GM19395 (cell line): ENCODE results near the gene TTC3.
A peak's percentile ranks its signal among the peaks of the same experiment; 100 is the strongest.

Experiments used
- ATAC-seq: cut with Tn5 transposase; IDR thresholded peaks from one replicate; pipeline ENCODE4 v1.9.1; 2021; ENCODE audit warnings: mild to moderate bottlenecking, moderate library complexity; ENCODE audit not compliant: unreplicated experiment

TTC3 gene

GRCh38 chr21:37061926-37062592 lies 11.0 kb upstream of the TTC3 start:
- ATAC-seq: no peak

- ATAC-seq: no peak
These were observed 10.5 kb upstream of the TTC3 start for GRCh38 chr21:37062593-37062935.

GRCh38 chr21:37063433-37063832 lies 9.6 kb upstream of the TTC3 start:
- ATAC-seq: no peak

- no peak for ATAC-seq
These were observed 8.2 kb upstream of the TTC3 start for GRCh38 chr21:37064841-37065240.

- ATAC-seq: no peak
These were observed 7.4 kb upstream of the TTC3 start for GRCh38 chr21:37065561-37066177.

DNA sequence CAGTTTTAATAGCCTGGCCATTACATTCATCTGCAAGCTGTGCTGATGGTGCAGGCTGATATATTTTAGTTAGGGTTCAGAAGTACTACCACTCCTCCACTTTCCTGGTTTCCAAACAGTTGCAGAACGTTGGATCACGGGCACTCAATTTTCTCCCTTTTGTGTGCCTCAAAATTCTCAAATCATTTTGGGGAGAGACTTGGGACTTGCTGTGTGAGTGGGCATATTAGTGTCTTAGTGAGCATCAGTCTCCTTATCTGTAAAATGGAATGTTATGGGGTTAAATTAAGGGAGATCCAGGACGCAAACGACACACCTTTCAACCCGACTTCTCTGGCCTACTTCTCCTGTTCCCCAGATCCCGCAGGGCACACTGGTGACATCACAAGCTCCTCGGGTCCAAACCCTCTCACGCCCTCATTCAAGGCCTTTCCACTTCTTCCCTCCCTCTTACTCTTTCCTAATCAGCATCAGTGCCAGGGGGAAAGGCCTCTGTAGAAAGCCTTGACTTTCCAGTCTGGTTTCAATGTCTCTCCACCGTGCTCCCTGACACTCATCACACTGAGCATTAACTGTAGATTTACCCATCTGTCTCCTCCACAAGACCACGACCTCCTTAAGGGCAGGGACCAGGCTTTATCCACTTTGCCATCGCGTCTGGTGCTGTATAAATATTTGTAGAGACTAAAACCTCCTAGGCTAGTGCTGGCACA lies 1.3 kb upstream of the TTC3 start:
- no peak for ATAC-seq

DNA sequence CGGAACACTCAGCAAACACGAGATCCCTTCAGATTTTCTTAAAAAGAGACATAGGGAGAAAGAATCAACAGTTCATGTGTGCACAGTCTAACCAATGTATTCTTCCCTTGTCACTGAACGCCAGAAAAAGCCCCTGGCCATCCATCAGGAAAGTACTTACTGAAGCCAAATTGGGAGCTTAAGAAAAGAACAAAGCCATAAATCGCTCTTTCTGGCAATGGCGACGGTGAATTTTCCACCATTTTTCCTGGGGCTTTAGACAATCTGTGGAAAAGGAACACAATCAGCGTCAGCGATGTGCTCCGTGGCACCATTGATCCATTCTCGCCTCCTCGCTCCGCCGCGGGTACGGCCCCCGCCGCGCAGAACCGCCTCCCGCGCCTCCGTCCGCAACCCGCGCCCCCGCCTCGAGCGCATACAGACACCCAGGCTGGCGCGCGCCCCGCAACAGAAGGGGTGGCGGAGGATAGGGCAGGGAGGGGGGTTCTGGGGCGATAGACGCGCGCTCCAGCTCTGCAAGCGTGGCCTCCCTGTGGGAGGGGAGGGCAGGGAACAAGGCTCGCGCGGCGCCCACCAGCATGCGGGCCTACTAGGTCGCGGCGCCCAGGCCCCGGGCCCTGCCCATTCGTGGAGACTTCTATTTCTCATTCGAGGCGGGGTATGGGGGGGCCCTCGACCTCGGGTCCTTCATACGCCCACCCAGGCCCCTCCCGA lies 623 bp upstream of the TTC3 start:
- peak; percentile 44 for ATAC-seq

DNA sequence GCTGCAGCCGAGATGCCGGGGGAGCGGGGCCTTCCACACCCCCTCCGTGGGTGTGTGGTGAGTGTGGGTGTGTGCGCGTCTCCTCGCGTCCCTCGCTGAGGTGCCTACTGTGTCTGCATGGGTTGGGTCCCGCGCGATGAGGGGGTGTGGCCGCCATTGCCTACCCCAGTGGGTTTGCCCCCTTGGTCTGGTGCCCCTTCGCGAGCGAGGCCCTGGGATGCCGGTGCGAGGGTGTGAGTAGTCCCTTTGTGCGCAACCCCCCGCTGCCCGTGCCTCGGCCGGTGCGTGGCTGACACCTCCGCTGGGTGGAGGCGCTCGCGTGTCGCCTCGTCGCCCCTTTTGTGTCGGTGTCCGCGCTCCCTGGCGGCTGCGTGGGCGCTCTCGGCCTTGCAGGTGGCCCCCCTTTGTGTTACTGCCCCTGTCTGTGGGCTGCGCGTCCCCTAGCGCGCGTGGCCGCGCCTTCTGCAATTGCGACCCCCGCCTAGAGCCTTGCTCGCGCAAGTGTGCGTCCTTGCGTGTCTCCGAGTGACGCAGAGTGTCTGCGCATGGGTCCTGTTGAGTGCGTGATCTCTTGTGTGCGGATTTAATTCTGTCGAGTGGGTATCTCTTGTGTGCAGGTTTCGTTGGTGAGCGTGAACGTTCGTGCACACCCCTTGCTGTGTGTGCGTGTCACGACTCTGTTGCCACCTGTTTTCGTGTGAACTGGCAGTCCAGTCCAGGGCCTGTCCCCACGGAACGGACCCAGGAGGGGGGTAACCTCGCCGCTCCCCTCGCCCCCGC lies 553 bp downstream of the TTC3 start:
- peak; percentile 38 for ATAC-seq

- ATAC-seq: peak; percentile 7
These were observed 1.1 kb downstream of the TTC3 start for GRCh38 chr21:37074197-37074510.

- no peak for ATAC-seq
These were observed 1.5 kb downstream of the TTC3 start for GRCh38 chr21:37074546-37074945.

DNA sequence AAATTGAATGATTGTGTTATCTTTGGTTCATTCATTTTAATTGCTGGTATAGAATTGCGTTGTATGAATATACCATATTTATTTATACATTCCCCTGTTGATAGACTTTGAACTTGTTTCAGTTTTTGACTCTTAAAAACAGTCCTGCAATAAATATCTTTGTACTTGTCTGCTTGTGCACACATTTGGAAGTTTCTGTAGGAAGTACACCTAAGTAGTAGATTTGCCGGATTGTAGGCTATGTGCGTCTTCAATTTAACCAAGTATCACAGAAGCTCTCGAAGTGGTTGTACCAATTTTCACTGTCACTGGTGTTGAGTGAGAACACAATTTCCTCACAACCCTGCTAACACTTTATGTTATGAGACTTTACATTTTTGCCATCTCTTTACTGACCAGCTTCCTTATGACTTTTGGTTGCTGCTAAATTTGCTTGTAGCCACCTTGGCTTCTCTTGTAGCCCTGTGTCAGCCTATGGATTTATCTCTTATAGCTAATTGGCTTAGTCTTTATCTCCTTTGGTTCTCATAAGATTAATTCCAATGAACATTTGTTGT lies 2.2 kb downstream of the TTC3 start:
- ATAC-seq: no peak

DNA sequence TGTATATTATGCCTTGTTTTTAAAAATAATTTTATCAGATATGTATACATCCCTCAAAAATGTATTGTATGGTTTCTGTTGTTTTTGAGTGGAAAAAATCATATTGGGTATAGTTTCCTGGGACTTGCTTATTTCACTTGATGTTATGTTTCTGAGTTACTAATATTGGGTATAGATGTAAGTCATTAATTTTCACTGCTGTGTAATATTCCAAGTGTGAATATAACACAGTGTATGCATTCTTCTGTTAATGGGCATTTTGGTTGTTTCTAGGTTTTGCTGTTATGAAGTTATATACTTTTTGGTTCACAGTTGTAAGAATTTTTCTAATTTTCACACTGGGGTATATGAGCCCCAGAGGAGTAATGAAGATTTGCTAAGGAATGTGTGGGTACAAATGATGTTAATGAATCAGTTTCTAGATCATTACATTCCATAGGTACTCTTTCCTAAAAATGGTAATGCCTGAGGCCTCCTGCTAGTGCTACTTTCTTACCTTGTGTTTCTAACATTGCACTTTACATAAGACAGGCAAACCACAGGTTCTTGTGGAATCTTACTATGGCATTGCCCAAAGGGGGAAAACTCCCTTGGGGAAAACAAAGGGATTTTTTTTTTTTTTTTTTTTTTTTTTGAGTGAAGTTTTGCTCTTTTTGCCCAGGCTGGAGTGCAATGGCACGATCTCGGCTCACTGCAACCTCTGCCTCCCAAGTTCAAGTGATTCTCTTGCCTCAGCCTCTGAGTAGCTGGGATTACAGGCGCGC lies 3.2 kb downstream of the TTC3 start:
- no peak for ATAC-seq

DNA sequence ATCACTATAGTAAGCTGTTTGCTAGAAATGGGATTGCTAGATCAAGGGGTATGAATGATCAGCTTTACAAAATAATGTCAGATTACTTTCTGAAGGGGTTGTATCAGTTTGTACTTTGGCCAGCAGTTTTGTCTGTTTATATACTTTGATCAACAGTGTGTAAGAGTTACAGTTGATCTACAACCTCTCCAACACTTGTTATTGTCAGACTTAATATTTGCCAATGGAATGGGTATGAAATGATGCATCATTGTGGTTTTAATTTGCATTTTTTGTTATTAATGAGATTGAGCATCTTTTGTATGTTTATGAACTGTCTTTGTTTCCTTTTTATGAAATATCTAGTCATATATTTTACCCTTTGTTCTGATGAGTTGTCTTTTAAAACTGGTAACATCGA lies 4.3 kb downstream of the TTC3 start:
- no peak for ATAC-seq

DNA sequence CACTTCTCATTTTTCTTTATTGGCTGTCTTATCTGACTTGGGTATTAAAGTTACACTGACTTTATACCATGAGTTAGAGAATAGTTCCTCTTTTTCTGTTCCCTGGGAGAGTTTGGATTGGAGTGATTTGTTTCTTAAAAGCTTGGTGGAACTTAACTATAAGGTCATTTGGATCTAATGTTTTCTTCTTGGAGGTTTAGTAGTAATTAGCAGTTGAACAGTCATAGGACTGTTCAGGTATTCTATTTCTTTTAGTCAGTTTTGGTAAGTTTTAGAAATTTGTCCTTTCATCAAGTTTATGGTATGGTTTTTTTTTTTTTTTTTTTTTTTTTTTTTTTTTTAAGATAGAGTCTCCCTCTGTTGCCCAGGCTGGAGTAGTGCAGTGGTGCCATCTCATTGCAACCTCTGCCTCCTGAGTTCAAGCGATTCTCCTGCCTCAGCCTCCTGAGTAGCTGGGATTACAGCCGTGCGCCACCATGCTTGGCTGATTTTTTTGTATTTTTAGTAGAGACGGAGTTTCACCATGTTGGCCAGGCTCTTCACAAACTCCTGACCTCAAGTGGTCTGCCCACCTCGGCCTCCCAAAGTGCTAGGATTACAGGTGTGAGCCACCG lies 6.3 kb downstream of the TTC3 start:
- no peak for ATAC-seq

DNA sequence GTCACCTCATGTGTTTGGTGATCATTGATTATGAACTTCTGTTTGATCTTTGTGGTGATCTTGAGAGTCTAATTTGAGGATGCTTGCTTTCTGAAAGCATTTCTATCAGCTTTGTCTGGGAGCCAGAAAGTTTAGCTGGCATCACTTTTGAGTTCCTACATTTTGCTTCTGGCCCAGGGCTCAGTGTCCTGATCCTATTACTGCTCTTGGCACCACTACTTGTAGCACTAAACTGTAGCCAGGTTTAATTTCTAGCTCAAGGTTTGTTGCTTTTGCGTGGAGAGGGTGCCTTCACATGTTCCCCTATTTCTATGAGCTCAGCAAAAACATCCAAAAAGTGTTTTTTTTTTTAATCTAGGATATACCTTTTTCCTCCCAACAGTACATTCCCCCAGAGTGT lies 9.3 kb downstream of the TTC3 start:
- no peak for ATAC-seq

DNA sequence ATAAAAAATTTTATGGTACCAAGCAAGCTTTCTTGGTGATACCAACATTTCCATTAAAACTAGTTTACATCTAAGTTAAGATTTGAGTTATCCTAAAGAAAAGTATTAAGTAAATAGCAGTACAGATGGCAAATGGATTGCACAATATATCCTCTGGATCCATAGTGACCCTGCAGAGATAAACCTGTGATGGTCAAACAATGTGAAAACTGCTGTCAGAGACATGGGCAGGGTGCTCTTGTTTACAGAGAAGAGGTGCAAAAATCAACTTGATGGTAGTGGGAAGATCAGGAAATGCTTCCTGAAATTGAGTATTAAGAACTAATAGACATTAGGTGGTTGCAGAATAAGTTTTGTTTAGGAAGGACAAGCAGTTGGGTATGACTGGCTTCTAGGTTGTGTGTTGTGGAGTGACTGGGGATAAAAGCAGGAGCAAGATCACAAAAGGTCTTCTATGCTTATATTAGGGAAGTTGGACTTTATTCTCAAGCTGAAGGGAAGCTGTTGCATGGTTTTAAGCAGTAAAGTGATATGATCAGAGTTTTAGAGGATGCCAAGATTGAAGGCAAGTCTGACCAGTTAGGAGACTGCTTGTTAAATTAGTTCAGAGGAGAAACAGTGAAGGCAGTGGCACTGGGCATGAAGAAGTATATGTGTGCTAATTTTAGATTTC lies 9.9 kb downstream of the TTC3 start:
- ATAC-seq: no peak

DNA sequence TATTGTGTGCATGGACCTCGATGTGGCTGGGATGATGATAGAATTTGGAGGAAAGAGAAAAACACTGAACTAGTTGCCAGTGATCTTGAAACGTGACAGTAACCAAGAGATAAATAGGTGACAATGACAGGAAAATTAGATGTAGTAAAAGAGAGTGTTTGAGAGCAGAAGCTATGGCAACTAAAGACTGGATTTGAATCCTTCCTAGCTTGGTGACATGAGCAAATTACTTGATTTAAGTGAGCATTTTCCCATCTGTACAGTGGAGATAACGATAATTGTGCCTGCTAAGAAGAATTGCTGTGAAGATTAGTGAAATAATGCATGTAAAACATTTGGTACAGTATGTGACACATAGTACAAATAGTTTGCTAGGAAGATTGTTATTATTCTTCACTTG lies 12.7 kb downstream of the TTC3 start:
- ATAC-seq: no peak

DNA sequence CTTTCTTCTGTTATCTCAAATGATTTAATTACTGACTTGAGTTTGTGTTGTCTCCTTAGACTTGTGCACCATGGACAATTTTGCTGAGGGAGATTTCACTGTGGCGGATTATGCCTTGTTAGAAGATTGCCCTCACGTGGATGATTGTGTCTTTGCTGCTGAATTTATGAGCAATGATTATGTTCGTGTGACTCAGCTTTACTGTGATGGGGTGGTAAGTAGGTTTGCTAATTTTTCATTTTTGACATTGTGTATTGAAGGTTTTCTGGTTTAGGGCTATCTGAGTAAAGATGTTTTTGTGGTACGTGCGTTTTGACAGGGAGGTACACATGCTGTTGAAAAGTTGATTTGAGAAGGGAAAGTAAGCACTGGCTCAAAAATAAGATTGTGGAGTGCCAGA lies 14.1 kb downstream of the TTC3 start:
- no peak for ATAC-seq

DNA sequence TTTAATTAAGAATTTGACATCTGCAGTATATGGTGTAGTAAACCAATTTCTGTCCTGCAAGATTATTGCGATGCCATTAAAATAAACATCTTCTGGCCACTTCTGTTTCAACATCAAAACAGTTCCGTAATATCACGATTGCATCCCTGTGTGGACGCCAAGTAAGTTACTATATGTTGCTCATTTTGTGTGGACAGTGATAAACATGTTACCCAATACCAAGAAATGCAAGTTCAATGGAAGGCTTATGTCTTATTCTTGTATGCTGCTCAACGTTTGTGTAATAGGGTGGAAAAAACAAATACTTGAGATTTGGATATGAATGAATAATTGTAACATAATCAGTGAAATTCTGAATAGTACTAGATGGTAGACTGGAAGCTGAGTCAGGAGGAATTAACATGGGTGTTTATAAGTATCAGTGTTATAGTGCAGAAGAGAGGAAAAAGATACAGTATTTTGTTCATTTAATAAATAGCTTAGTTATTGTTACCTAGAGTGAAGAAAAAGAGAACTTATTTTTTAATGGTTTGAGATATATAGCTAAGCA lies 15.2 kb downstream of the TTC3 start:
- no peak for ATAC-seq
